GM19455 (cell line): ENCODE measurements around the gene POLRMT.
"Not testable (repeated sequence)": the region's sequence is repeated elsewhere in the genome, so short reads cannot be mapped to it uniquely, and the experiment has no call there.

Source experiments
- ATAC-seq: cut with Tn5 transposase; IDR thresholded peaks from one replicate; pipeline ENCODE4 v1.9.1; 2021; ENCODE audit not compliant: unreplicated experiment

Gene POLRMT

DNA sequence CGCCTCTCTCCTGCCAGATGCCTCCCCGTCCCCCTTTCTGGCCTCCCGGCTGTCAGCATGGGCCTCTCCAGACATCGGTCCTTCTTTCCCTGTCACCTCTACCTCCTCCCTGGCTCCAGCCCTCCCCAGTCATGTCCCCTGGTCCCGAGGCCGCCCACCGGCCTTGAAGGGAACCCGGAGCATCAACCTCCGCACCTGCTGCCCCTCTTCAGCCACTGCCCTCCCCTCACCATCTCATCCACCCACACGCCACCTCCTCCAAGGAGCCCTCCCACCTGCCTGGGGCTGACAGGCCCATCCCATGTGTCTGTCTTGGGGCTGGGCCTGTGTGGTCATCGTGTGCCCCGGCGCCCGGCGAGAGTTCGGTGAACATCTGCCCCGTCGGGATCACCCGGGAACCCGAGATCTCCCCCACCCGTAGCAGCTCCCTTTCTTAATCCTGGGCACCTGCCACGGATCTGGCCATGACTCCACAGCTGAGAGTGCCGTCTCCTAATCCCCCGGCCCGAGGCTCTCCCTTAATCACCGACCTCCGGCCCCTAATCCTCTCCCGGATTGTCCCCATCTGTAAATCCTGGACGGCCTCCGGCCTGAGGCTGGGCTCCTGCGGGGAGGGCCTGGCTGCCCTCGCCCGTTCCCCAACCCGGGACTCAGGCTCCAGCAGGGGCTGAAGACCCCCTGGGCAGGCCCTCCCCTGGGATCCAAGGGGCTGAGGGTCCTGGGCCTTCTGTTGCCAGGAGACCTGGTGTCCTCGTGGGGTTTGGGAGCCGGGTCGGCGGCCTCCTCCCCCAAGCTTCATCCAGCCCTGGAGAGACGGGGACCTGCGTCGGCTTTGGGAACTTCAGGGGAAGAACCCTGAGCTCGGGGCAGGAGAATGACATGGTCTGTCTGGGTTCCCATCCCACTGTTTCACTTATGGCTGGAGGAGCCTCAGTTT, 37.7 kb downstream of the POLRMT start:
- no peak for ATAC-seq

GRCh38 chr19:594265-594870, 39.0 kb downstream of the POLRMT start:
- no peak for ATAC-seq

GRCh38 chr19:593505-593904, 39.8 kb downstream of the POLRMT start:
- no peak for ATAC-seq

- ATAC-seq = no peak
Measured at GRCh38 chr19:593055-593454, 40.3 kb downstream of the POLRMT start.

- ATAC-seq = no peak
Measured at GRCh38 chr19:592101-592500, 41.2 kb downstream of the POLRMT start.

- ATAC-seq = no peak
Measured at GRCh38 chr19:591099-591958, 42.0 kb downstream of the POLRMT start.

DNA sequence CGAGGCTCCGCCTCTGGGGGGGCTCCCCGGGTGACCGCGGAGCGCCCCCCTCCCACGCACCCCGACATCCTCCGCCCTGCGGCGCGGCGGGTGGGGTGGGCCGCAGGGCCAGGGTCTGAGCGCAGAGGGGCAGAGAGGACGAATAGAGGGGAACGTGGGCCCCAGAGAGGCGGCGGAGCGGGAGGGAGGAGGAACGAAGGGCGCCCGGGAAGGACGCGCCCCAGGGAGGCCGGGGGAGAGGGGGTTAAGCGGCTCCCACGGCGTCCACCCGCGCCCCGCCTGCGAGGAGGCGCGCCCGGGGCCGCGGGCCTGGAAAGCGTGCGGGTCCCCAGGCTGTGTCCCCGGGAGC, 42.6 kb downstream of the POLRMT start:
- no peak for ATAC-seq

GRCh38 chr19:590396-590745, 43.0 kb downstream of the POLRMT start:
- no peak for ATAC-seq

- ATAC-seq = no peak
Measured at GRCh38 chr19:589693-590395, 43.5 kb downstream of the POLRMT start, which contains the start of gene HCN2. Gene HCN2 (plus strand): TSS chr19:589881. CDS start chr19:589946, 65 bp downstream.

GRCh38 chr19:588741-589692, 44.3 kb downstream of the POLRMT start:
- ATAC-seq = no peak

DNA sequence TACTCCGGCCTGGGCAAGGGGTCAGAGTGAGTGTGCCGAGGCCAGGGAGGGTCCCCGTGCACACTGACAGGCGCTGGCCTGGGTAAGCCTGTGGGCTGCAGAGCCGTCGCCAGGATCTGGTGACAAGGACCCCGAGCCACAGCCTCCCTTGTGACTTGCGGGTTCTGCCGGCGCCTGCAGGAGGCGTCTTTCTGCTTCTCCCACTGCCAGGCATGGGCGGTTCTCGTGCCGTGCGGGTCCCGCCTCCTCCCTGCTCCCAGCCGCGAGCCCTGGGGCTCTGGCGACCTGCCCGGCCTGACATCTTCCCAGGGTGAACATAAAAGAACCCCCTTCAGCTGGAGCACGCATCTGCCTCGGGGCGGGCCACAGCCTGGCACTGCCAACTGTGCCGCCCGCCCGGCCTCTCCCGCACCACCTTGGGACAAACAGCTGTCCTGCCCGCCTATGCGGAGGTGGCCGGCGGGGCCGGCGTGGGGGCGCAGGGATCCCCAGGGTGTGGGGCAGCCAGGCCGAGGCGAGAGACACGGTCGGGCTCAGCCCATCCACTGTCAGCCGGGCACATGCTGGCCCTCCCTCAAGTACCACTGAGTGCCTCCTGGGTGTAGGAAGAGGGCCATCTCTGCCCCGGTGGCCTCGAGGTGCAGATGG, 45.1 kb downstream of the POLRMT start:
- no peak for ATAC-seq

GRCh38 chr19:585551-586110, 47.7 kb downstream of the POLRMT start:
- ATAC-seq = no peak

DNA sequence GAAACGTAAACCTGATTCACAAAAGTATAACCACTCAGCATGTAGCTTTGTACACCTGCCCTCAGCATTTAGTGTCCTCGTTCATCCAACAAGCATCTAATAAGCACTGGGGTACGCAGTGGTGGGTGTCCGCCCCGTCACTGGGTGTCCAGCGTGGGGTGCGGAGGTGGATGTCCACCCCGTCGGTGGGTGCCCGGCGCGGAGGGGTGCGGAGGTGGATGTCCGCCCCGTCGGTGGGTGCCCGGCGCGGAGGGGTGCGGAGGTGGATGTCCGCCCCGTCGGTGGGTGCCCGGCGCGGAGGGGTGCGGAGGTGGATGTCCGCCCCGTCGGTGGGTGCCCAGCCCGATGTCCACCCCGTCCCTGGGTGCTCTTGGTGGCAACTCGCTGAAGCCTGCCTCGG, 48.2 kb downstream of the POLRMT start:
- ATAC-seq = not testable (repeated sequence)

- ATAC-seq = no peak
Measured at GRCh38 chr19:584240-585001, 48.9 kb downstream of the POLRMT start.

- ATAC-seq = no peak
Measured at GRCh38 chr19:583968-584239, 49.4 kb downstream of the POLRMT start.

DNA sequence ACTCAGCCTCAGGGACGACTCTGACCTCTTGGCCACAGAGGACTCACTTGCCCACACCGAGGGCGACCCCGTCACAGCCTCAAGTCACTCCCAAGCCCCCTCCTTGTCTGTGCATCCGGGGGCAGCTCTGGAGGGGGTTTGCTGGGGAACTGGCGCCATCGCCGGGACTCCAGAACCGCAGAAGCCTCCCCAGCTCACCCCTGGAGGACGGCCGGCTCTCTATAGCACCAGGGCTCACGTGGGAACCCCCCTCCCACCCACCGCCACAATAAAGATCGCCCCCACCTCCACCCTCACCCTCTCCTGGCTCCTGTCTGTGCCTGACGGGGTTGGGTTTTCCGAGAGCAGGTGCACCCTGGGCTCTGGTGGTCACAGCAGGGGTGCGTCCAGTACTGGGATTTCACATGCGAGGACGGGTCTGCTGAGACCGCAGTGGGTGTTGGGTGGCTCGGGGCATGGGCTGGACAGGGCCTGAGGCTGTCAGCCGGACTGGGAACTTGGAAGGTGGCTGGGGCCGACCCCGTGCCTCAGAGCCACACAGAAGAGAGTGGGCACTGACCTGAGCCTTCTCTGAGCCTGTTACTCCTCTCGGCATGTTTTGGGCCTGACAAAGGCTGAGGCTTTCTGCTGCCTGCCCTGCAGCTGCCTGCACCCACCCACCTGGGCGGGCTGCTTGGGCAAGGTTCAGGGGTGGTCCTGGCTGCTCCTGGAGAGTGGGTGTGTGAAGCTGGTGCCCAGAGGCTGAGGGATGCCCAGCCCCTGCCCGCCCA, 50.0 kb downstream of the POLRMT start:
- no peak for ATAC-seq

GRCh38 chr19:582497-583197, 50.7 kb downstream of the POLRMT start:
- no peak for ATAC-seq
